Measurements from ENCODE around the gene DNTT.

The DNTT gene

DNA sequence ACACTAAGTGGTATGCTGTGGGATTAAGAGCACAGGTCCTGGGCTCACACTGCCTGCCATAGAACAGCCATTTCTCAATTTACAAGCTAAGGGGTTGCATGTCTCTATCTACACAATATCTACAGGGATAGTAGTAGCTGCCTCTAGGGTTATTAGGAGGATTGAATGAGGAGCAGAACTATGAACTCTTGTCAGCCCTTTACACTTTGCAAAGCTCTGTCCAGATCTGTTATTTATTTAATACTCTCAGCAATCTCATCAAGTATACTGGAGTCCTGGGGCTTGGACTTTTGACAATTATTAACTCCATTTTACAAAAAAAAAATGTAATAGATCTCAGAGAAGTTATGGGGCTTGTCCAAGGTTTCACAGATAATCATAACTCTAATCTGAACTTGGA is 47.8 kb downstream of the DNTT start:
- DNase-seq: no peak

- DNase-seq: no peak
These were observed 48.3 kb downstream of the DNTT start for GRCh38 chr10:96352582-96352981.

GRCh38 chr10:96357038-96357620 is 52.9 kb downstream of the DNTT start:
- DNase-seq: no peak

DNA sequence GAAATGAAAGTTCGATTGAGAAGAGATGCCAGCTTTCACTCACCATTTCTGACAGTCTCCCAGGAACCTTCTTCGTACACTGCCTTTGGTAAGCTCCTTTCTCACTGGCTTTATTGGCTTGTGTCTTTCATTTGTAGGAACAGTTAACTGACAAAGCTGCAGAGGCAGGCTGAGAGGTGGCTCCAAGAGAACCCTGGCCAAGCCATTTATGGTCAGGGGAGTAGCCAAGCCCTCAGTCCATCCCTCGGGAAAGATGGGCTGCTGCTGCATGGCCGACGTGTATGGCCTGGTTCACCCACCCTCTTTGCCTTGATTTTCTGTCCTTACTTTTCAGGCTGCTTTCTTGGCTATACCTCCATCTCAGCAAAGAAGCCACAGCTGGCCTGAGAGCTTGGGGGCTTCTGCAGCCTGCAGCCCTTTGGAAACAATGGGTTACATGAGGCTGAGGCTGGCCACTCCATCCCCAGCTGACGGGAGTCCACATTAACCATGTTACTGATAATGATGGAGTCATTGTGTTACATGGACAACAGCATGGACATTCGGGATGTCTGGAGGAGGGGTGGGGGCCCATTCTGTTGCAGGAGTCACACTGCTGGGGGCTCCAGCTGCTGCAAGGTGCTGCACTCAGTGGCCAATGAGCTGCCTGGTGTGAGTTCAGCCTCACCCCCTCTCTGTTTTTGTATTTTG is 54.8 kb downstream of the DNTT start, which contains the start of gene OPALIN:
OPALIN (minus strand) TSS at position 152 of the 690 bp plus-strand sequence; CDS start at position 46, 106 bp downstream.
- no peak for DNase-seq

GRCh38 chr10:96359616-96360015 is 55.4 kb downstream of the DNTT start:
- no peak for DNase-seq

DNA sequence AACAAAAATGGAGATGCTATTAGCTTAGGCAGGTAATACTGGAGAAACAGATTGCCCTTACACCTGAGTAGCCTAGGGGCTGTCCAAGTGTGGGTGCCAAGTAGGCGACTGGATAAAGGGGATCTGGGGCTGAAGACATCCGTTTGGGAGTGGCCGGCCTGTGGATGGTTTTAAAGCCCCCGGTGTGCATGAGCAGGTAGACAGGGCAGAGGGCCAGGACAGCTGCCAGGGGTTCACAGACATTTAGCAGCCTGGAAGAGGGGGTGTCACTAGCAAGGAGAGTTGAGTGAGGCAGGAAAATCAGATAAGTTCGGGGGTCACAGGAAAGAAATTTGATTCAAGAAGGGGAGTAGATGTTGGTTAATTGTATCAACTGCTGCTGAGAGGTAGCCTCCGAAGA is 56.1 kb downstream of the DNTT start:
- DNase-seq: no peak

GRCh38 chr10:96360766-96361165 is 56.5 kb downstream of the DNTT start:
- DNase-seq: no peak

GRCh38 chr10:96365571-96365970 is 61.3 kb downstream of the DNTT start:
- DNase-seq: no peak

DNA sequence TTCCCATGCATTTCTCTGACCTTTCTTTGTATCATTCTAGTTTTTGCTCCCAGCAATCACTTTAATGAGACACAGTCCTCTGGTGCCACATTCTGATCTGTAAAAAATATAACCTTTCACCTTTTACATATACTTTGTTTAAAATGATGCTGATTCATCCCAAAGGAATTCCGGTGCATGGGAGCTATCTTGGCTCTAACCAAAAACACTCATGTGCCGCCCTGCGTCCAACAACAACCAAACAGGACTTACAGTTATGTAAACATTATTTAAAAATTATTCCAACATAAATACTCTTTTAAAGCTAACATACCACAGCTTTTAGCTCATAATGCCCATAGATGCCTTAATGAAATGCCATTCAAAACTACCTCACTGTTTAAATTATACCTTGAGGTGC is 62.3 kb downstream of the DNTT start:
- DNase-seq: peak; percentile 18

DNA sequence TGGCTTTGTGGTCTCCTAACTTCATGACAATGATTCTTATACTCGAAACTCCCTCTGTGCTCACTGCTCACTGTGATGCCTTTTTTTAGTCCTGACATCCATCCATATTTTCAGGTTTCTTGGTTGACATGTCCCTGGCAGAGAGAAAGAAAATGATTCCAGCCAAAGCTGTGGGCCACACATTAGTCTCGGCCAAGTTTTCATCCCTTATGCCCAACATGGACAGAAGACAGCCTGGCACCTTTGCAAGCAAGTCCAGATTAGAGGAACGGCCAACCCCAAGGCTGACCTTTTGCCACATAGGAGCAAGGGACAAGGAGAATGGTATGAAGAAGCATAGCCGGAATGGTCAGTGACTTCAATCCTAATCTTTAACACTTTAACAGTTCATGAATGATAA is 63.2 kb downstream of the DNTT start:
- DNase-seq: no peak

- no peak for DNase-seq
These were observed 64.7 kb downstream of the DNTT start for GRCh38 chr10:96368971-96369370.

DNA sequence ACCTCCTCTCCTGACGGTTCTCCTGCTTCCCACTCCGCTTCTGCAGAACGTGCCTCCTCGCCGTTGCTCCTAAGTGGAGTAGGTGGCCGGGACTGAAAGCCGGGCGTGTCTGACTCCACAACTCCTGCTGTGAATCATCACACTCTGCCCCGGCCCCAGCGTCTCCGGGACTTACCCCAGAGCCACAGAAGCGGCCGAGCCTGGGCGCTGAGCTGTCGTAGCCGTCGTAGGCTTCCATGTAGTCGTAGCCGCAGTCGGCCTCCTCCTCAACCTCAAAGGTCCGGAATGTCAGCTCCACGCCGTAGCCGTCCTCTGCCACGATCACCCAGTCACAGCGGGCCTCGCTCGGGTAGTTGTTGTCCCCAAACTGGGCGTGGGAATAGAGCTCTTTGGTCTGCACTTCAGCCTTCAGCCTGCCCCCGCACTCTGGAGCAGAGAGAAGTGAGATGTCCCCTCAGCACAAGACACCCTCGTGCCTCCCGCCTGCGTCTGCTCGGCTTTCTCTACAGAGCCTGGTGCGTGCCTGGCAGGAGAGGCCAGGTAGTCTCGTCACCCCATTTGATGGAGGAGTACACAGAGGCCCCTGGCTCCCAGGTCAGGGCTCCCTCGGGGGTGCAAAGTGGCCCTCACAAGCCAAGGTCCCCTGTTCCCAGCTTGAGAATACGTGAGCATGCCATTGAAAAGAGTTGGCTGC is 65.8 kb downstream of the DNTT start:
- no peak for DNase-seq

- DNase-seq: peak; percentile 55
These were observed 66.4 kb downstream of the DNTT start for GRCh38 chr10:96370584-96371157.

DNA sequence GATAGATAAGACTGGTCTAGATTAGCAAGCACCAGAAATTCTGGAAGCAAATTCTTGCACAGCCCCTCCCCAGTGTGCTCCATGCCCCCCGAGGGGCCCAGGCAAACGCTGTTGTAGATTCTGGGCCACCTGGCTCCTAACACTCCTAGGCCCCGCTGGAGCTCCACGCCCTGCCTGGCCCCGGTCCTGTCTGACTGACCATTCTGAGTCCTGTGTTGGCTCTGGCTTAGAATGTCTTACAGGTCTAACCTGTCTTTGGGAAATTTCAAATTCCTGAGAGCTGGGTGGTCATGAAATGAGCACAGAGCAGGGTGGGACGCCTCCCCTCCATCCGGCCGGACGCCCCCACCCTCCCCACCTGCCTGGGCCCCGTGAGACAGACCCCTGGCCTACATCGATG is 67.1 kb downstream of the DNTT start:
- DNase-seq: no peak

DNA sequence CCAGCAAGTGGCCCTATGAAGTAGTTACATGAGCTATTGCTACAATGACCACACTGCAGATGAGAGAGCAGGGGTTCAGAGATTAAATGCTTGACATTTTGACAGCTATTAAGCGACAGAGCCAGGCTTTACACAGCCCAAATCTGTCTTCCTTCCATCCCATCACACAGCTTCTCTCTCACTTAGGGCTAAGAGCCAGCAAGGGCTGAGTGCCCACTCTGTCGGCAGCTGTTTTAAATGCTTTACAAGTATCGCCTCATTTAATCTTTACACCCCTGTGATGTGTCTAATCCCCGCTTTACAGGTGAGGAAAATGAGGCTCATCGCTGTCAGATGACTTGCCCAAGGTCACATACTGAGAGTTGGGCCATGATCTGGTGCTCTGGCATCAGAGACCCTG is 69.8 kb downstream of the DNTT start:
- DNase-seq: no peak

GRCh38 chr10:96374639-96374984 is 70.4 kb downstream of the DNTT start:
- no peak for DNase-seq

- DNase-seq: peak; percentile 88
These were observed 71.0 kb downstream of the DNTT start for GRCh38 chr10:96374985-96375830.

DNA sequence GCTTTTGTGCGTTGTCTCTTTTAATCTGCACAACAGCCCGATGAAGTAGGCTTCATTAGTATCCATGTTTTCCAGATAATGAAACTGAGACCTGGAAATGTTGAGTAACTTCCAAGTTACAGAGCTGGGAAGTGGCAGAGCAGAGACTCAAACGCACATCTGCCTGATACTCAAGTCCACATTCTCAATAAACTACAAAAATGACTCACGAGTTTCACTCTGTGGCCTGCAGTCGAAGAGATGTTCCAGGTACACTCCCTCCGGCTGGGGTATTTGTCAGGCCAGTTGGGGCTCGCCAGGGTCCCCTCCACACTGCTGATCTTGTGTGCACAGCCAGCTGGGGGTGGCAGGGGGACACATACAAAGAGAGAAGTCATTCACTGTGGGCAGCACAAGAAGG is 72.2 kb downstream of the DNTT start:
- DNase-seq: no peak

- DNase-seq: peak; percentile 63
These were observed 73.6 kb downstream of the DNTT start for GRCh38 chr10:96377816-96378294.

DNA sequence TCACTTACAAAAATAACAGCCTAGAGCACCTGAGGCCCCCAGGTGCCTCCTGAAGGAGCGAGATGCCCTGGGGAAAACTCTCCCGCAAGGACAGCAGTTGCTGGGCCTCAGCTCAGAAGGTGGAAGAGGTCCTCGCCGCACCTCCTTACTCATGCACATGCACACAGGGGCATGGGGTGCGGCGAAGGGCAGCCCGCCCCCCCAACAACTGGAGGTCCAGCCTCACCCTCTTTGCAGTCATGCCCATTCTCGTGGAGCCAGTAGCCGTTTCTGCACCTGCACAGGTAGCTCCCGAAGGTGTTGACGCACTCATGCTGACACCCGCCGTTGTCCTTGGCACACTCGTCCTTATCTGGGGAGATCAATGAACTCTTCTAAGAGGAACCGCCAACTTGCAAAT is 74.5 kb downstream of the DNTT start:
- DNase-seq: no peak

- DNase-seq: no peak
These were observed 75.5 kb downstream of the DNTT start for GRCh38 chr10:96379758-96380157.

GRCh38 chr10:96380821-96381220 is 76.6 kb downstream of the DNTT start:
- DNase-seq: peak; percentile 25

DNA sequence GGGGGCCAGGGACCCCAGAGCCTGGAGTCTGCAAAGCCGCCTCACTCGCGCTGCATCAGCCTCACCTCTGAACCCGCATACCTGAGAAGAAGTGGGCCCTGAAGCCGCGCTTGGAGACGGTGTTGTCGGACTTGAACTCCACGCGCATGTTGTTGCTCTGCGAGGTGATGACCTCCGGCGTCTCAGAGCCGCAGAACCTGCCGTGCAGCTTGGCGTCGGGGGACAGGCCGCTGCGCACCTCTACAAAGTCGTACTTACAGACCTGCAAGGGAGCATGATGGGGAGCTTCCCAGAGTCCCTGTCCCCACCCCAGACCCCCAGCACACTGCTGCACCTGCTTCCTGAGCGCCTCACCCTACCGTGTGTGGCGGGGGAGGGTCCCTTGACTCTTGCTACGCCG is 80.3 kb downstream of the DNTT start:
- DNase-seq: no peak
